Vagina (tissue), 2 donors: ENCODE measurements around the gene NCAPG. TPM values are rescaled to one million over a fixed set of nuclear protein-coding genes. Genes with fewer than 3 reads are reported as not detected.
A peak's percentile ranks its signal among the peaks of the same experiment; 100 is the strongest.

Experiments used
- DNase-seq, 2 donors: peaks; one replicate each; pipeline ENCODE4 v3.0.0-alpha.2; 2017; ENCODE audit errors: extremely low spot score in 2 of 2
- H3K27ac ChIP-seq: fragments of 200-600 bp; sonication (generic); one replicate; pipeline ENCODE4 v1.5.1; 2019
- H3K27me3 ChIP-seq: fragments of 200-600 bp; sonication (generic); one replicate; pipeline ENCODE4 v1.5.1; 2019
- H3K36me3 ChIP-seq, 2 donors: fragments of 200-600 bp; sonication (generic); one replicate each; pipeline ENCODE4 v1.5.1; 2017 to 2019
- H3K4me1 ChIP-seq: fragments of 200-600 bp; sonication (generic); one replicate; pipeline ENCODE4 v1.5.1; 2019
- H3K4me3 ChIP-seq, 2 donors: fragments of 200-600 bp; sonication (generic); 1 replicate in 1 of 2; 2 replicates in 1 of 2; pipeline ENCODE4 v1.5.1; 2016 to 2019
- H3K9me3 ChIP-seq: fragments of 200-600 bp; sonication (generic); one replicate; pipeline ENCODE4 v1.5.1; 2019
- POLR2A ChIP-seq, 2 donors: fragments of 450-650 bp; IDR thresholded peaks; one replicate each; pipeline ENCODE4 v1.6.1; 2017; ENCODE audit warnings: antibody characterized with exemption in 2 of 2, mild to moderate bottlenecking in 2 of 2, moderate library complexity in 2 of 2
- POLR2AphosphoS5 ChIP-seq, 2 donors: sonication (generic); formaldehyde crosslinking; IDR thresholded peaks; one replicate each; pipeline ENCODE4 v1.9.0; 2017; ENCODE audit warnings: antibody characterized with exemption in 2 of 2, mild to moderate bottlenecking in 2 of 2, low read depth in 1 of 2; ENCODE audit not compliant: insufficient read depth in 1 of 2
- intact Hi-C: fragments of 100-400 bp; cut with DNase I; formaldehyde crosslinking; loops from one replicate; pipeline ENCODE4 v1.15.1; 2023
- total RNA-seq: library from RNA; depleted of rRNA; stranded (reverse); fragments of >200 nt; gene quantifications from one replicate; pipeline ENCODE4 v1.2.3, GENCODE V29; 2016
- TF ChIP-seq, protein P1 (sequence below), 3 experiments: fragments of 450-650 bp in 2 of 3; fragments of 200-600 bp in 1 of 3; sonication (generic) in 1 of 3; IDR thresholded peaks; one replicate each; pipeline ENCODE4 v1.5.1; 2017 to 2019; ENCODE audit warnings: antibody characterized with exemption in 3 of 3, mild to moderate bottlenecking in 2 of 3, moderate library complexity in 2 of 3

The NCAPG gene, protein sequence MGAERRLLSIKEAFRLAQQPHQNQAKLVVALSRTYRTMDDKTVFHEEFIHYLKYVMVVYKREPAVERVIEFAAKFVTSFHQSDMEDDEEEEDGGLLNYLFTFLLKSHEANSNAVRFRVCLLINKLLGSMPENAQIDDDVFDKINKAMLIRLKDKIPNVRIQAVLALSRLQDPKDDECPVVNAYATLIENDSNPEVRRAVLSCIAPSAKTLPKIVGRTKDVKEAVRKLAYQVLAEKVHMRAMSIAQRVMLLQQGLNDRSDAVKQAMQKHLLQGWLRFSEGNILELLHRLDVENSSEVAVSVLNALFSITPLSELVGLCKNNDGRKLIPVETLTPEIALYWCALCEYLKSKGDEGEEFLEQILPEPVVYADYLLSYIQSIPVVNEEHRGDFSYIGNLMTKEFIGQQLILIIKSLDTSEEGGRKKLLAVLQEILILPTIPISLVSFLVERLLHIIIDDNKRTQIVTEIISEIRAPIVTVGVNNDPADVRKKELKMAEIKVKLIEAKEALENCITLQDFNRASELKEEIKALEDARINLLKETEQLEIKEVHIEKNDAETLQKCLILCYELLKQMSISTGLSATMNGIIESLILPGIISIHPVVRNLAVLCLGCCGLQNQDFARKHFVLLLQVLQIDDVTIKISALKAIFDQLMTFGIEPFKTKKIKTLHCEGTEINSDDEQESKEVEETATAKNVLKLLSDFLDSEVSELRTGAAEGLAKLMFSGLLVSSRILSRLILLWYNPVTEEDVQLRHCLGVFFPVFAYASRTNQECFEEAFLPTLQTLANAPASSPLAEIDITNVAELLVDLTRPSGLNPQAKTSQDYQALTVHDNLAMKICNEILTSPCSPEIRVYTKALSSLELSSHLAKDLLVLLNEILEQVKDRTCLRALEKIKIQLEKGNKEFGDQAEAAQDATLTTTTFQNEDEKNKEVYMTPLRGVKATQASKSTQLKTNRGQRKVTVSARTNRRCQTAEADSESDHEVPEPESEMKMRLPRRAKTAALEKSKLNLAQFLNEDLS
- total RNA-seq: 1.5 TPM

DNA sequence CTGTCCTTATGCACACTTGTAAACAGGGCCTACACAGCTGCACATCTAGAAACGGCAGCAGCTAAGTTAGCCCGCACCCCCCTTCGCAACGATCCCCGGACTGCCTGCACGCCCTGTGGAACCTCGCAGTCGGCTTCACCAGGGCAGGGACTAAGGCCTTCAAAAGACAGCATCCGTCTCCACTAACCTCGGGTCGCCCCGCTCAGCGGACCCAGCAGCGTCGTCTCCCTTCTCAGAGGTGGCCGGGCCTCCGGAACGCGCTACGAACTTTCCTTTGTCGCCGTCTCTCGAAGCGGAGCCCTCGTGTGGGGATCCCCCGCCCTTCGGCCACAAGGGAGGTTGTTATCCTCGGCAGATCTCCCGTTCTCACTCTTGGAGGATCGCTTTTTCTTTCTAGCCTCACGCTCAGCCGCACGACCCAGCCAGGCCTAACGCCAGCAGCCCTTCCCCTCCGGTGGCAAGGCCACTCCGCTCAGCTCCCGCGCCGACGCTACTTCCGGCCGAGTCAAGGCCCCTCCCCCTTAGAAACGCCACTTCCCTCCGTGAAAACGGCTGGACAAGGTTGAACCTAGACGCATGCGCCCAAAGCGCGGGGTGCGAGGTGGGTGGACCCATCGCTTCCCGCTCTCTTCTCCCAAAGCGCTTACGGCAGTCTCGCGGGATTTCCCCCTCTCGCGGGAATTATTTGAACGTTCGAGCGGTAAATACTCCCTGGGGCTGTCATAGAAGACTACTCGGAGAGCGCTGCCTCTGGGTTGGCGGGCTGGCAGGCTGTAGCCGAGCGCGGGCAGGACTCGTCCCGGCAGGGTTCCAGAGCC, at the start of gene NCAPG, which contains the start of gene DCAF16:
Gene NCAPG, plus strand, starts transcription at position 720 of the 818 bp plus-strand sequence. CDS start 99 bp downstream, outside the sequence.
Gene DCAF16, minus strand, starts transcription at position 498 of the 818 bp plus-strand sequence. CDS start 6,616 bp downstream, outside the sequence.
- H3K27ac ChIP-seq: peak within 1 kb of the TSS; percentile 97
- intact Hi-C loops: loop anchor here (5.0 kb wide), 1 partner anchor 212 kb away; the partner anchor contains the start of gene LCORL
- H3K9me3 ChIP-seq: no peaks in the 10 kb centered on the region
- DNase-seq: peak; percentile 98 to 99
- no peaks in the 10 kb centered on the region for H3K27me3 ChIP-seq
- peak within 1 kb of the TSS; percentile 92 to 97 for H3K4me3 ChIP-seq
- TF ChIP-seq POLR2A (IDR thresholded peaks at IDR 0.05) (peak; percentile 60 to 94), POLR2AphosphoS5 (IDR thresholded peaks at IDR 0.05; ENCODE audit: insufficient read depth in 1 of 2, low read depth in 1 of 2) (peak; percentile 99)
- TF ChIP-seq, protein P1, sequence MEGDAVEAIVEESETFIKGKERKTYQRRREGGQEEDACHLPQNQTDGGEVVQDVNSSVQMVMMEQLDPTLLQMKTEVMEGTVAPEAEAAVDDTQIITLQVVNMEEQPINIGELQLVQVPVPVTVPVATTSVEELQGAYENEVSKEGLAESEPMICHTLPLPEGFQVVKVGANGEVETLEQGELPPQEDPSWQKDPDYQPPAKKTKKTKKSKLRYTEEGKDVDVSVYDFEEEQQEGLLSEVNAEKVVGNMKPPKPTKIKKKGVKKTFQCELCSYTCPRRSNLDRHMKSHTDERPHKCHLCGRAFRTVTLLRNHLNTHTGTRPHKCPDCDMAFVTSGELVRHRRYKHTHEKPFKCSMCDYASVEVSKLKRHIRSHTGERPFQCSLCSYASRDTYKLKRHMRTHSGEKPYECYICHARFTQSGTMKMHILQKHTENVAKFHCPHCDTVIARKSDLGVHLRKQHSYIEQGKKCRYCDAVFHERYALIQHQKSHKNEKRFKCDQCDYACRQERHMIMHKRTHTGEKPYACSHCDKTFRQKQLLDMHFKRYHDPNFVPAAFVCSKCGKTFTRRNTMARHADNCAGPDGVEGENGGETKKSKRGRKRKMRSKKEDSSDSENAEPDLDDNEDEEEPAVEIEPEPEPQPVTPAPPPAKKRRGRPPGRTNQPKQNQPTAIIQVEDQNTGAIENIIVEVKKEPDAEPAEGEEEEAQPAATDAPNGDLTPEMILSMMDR (IDR thresholded peaks at IDR 0.05): no peak
- no peaks in the 10 kb centered on the region for H3K36me3 ChIP-seq
- H3K4me1 ChIP-seq: peaks cover 50% of the 10 kb centered on the region

DNA sequence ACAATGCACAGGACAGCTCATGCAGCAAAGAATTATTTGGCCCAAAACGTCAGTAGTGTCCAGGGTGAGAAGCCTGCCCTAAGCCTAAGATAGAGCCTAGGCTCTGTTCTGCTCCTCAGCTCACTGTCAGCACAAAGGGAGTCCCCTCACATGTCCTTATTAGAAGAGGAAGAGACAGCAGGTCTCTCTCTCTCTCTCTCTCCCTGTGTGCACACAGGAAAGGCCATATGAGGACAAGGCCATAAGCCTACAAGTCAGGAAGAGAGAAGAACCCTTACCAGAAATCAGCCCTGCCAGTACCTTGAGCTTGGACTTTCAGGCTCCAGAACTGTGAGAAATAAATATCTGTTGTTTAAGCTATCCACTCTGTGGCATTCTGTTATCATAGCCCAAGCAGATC, 49.7 kb upstream of the NCAPG start:
- H3K27me3 ChIP-seq: no peaks in the 10 kb centered on the region
- intact Hi-C loops: no loop called here
- no peak overlapping the region for H3K4me3 ChIP-seq
- H3K27ac ChIP-seq: no peak overlapping the region
- DNase-seq: no peak
- no peaks in the 10 kb centered on the region for H3K36me3 ChIP-seq
- TF ChIP-seq POLR2A (IDR thresholded peaks at IDR 0.05) (no peak), POLR2AphosphoS5 (IDR thresholded peaks at IDR 0.05; ENCODE audit: insufficient read depth in 1 of 2, low read depth in 1 of 2) (no peak)
- TF ChIP-seq, protein P1 (IDR thresholded peaks at IDR 0.05): no peak
- H3K4me1 ChIP-seq: no peaks in the 10 kb centered on the region
- no peaks in the 10 kb centered on the region for H3K9me3 ChIP-seq

DNA sequence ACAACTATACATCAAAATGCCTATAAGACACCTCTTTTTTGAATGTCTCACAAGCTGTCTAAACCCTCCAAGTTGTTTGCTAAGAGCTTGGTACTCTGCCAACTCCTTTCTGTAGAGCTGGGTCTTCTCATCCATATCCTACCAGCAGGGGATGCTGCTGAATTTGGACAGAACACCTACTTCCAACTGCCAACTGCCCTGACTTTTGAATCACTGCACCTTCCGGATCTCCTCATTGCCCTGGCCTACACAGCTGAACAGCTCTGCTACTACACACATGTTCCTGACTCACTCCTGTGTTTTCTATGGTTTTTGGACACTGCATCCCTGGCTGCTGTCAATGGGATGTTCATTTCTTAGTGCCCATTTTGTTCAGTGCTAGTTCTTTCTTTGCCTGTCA, 48.1 kb upstream of the NCAPG start:
- DNase-seq: no peak
- no peaks in the 10 kb centered on the region for H3K4me1 ChIP-seq
- H3K4me3 ChIP-seq: no peak overlapping the region
- intact Hi-C loops: no loop called here
- H3K36me3 ChIP-seq: no peaks in the 10 kb centered on the region
- no peaks in the 10 kb centered on the region for H3K9me3 ChIP-seq
- TF ChIP-seq POLR2AphosphoS5 (IDR thresholded peaks at IDR 0.05; ENCODE audit: insufficient read depth in 1 of 2, low read depth in 1 of 2) (no peak), POLR2A (IDR thresholded peaks at IDR 0.05) (no peak)
- TF ChIP-seq, protein P1 (IDR thresholded peaks at IDR 0.05): no peak
- H3K27me3 ChIP-seq: no peaks in the 10 kb centered on the region
- no peak overlapping the region for H3K27ac ChIP-seq

DNA sequence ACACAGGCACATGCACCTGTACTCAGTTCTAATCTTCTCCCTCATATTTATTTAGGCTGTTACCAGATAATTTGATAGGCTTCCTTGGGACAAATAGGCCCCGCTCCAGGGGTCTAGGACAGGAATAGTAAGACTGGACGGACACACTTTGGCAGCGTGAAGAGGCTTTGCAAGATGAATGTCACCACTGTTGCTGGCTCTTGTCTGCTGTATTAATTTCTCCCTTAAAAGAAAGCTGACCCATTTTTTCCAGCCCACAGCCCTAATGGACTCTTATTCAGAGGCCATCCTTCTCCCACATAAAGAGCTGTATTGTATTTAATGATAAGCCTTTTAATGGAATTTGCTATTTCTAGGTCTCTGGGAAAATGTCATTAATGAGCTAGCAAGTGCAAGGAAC, 47.4 kb upstream of the NCAPG start:
- H3K36me3 ChIP-seq: no peaks in the 10 kb centered on the region
- H3K27me3 ChIP-seq: no peaks in the 10 kb centered on the region
- H3K9me3 ChIP-seq: no peaks in the 10 kb centered on the region
- TF ChIP-seq, protein P1 (IDR thresholded peaks at IDR 0.05): no peak
- TF ChIP-seq POLR2AphosphoS5 (IDR thresholded peaks at IDR 0.05; ENCODE audit: insufficient read depth in 1 of 2, low read depth in 1 of 2): no peak
- no peak for TF ChIP-seq POLR2A (IDR thresholded peaks at IDR 0.05)
- no peak overlapping the region for H3K4me3 ChIP-seq
- H3K27ac ChIP-seq: no peak overlapping the region
- no peaks in the 10 kb centered on the region for H3K4me1 ChIP-seq
- DNase-seq: no peak
- intact Hi-C loops: no loop called here
